GM12892 (cell line): ENCODE measurements around the gene REXO4.

ENCODE experiments used
- POLR2A ChIP-seq: IDR thresholded peaks from 2 replicates; pipeline ENCODE4 v1.6.1; 2011; ENCODE audit warnings: low read depth, low read length, control low read depth
- POLR2AphosphoS5 ChIP-seq: IDR thresholded peaks from 2 replicates; pipeline ENCODE4 v1.6.1; 2011; ENCODE audit warnings: low read depth, low read length, control low read depth

- no peak for TF ChIP-seq POLR2A
- no peak for TF ChIP-seq POLR2AphosphoS5
Observed at GRCh38 chr9:133457748-133458147, 39.9 kb upstream of the REXO4 start.
